OCI-LY7 (cell line): ENCODE measurements around the gene BRI3BP. TPM values are rescaled to one million over a fixed set of nuclear protein-coding genes. Genes with fewer than 3 reads are reported as not detected.

ENCODE experiments used
- BruUV-seq: library from RNA; stranded (reverse); fragments of 400-500 nt; replicated peaks from 2 replicates; lab custom pipeline; 2021; lab: Mats Ljungman, UMichigan
- CTCF ChIA-PET: fragments of 300-600 bp; sonication (Branson Sonifier 250); formaldehyde crosslinking; loops from one replicate; lab custom pipeline; 2022; ENCODE audit warnings: antibody characterized with exemption; ENCODE audit not compliant: unreplicated experiment; lab: Charles Lee
- POLR2A ChIA-PET: fragments of 300-600 bp; sonication (Branson Sonifier 250); formaldehyde crosslinking; loops from one replicate; lab custom pipeline; 2022; ENCODE audit warnings: antibody characterized with exemption; lab: Charles Lee
- DNase-seq: peaks from one replicate; pipeline ENCODE4 v3.0.0-alpha.2; 2015; ENCODE audit warnings: low spot score
- H2AFZ ChIP-seq: fragments of 200-600 bp; sonication (generic), shearing (Covaris generic); 2 replicates; pipeline ENCODE4 v1.6.1; 2014; ENCODE audit warnings: mild to moderate bottlenecking, antibody characterized with exemption, low read length, moderate library complexity
- H3K27ac ChIP-seq: fragments of 200-600 bp; sonication (generic); 2 replicates; pipeline ENCODE4 v1.5.1; 2014; ENCODE audit warnings: mixed run types, low read depth, mild to moderate bottlenecking, moderate library complexity, low read length, inconsistent platforms; ENCODE audit not compliant: poor library complexity, severe bottlenecking
- H3K36me3 ChIP-seq: fragments of 200-600 bp; sonication (generic); 2 replicates; pipeline ENCODE4 v1.6.1; 2014; ENCODE audit warnings: mild to moderate bottlenecking, antibody characterized with exemption, low read length, moderate library complexity, mixed read lengths; ENCODE audit not compliant: insufficient read depth
- H3K4me1 ChIP-seq: fragments of 200-600 bp; sonication (generic); 2 replicates; pipeline ENCODE4 v1.5.1; 2014; ENCODE audit warnings: mild to moderate bottlenecking, low read length; ENCODE audit not compliant: insufficient read depth, poor library complexity, severe bottlenecking
- H3K4me2 ChIP-seq: fragments of 200-600 bp; sonication (generic); 2 replicates; pipeline ENCODE4 v1.6.1; 2014; ENCODE audit warnings: mild to moderate bottlenecking, low read length
- H3K4me3 ChIP-seq: fragments of 200-600 bp; sonication (generic); 2 replicates; pipeline ENCODE4 v1.5.1; 2014; ENCODE audit warnings: mild to moderate bottlenecking, low read depth, low read length; ENCODE audit not compliant: poor library complexity, severe bottlenecking
- H3K79me2 ChIP-seq: fragments of 200-600 bp; sonication (generic); 2 replicates; pipeline ENCODE4 v1.6.1; 2016; ENCODE audit warnings: low read depth, mild to moderate bottlenecking, low read length, moderate library complexity, mixed read lengths; ENCODE audit not compliant: insufficient read depth
- H3K9me2 ChIP-seq: fragments of 200-600 bp; sonication (generic); 2 replicates; pipeline ENCODE4 v1.6.1; 2016; ENCODE audit warnings: mild to moderate bottlenecking, low read length, mixed read lengths; ENCODE audit not compliant: insufficient read depth
- H3K9me3 ChIP-seq: fragments of 200-600 bp; sonication (generic); 2 replicates; pipeline ENCODE4 v1.6.1; 2014; ENCODE audit warnings: mild to moderate bottlenecking, mixed run types, low read length, mixed read lengths
- H4K20me1 ChIP-seq: fragments of 200-600 bp; sonication (generic); 2 replicates; pipeline ENCODE4 v1.6.1; 2014; ENCODE audit warnings: mild to moderate bottlenecking, antibody characterized with exemption, low read length, moderate library complexity, mixed read lengths; ENCODE audit not compliant: insufficient read depth
- CTCF ChIP-seq: fragments of 200-600 bp; sonication (generic); conservative IDR thresholded peaks from 2 replicates; pipeline ENCODE4 v1.5.1; 2014; ENCODE audit warnings: mild to moderate bottlenecking, antibody characterized with exemption, low read length, moderate library complexity, mixed read lengths
- EZH2phosphoT487 ChIP-seq: fragments of 200-600 bp; sonication (generic); IDR thresholded peaks from 2 replicates; pipeline ENCODE4 v1.6.1; 2018; ENCODE audit warnings: low read depth, borderline replicate concordance, mild to moderate bottlenecking, mixed run types, antibody characterized with exemption, low read length, moderate library complexity, mixed read lengths
- intact Hi-C: fragments of 100-400 bp; cut with micrococcal nuclease; formaldehyde crosslinking; loops from one replicate; pipeline ENCODE4 v1.10.0; 2022; ENCODE audit not compliant: unreplicated experiment
- total RNA-seq, 2 experiments: library from RNA; depleted of rRNA in 1 of 2; stranded (reverse); fragments of >200 nt in 1 of 2; shearing (Covaris generic) in 1 of 2; gene quantifications; 2 replicates each; pipeline ENCODE4 v1.2.3, GENCODE V29; 2014 to 2022

The BRI3BP gene
- total RNA-seq, 2 experiments from 2014 or later: 73.4 to 118 TPM

- Histone ChIP-seq H3K36me3 (peaks cover 97% of the 10 kb centered on the region), H3K4me2 (no peak overlapping the region), H2AFZ (no peak overlapping the region), H3K9me3 (no peaks in the 10 kb centered on the region), H3K4me3 (no peak overlapping the region), H3K27ac (no peak overlapping the region), H3K4me1 (peaks cover 10% of the 10 kb centered on the region), H3K9me2 (no peaks in the 10 kb centered on the region), H4K20me1 (peaks cover 12% of the 10 kb centered on the region; the same call in 1 of the 2 replicates), H3K79me2 (peaks cover 42% of the 10 kb centered on the region)
- TF ChIP-seq CTCF (no peak), EZH2phosphoT487 (no peak)
- ChIA-PET POLR2A (interaction anchor here (0.7 to 1.1 kb wide), 2 partner anchors 9 to 230 kb away, joined by 4 to 9 read pairs; no protein-coding TSS in a partner anchor), CTCF (no interaction called here)
- DNase-seq: no peak
- intact Hi-C loops: no loop called here
- BruUV-seq: TSS peak; percentile 21
These were observed 22.4 kb downstream of the BRI3BP start for GRCh38 chr12:125015680-125016310.

DNA sequence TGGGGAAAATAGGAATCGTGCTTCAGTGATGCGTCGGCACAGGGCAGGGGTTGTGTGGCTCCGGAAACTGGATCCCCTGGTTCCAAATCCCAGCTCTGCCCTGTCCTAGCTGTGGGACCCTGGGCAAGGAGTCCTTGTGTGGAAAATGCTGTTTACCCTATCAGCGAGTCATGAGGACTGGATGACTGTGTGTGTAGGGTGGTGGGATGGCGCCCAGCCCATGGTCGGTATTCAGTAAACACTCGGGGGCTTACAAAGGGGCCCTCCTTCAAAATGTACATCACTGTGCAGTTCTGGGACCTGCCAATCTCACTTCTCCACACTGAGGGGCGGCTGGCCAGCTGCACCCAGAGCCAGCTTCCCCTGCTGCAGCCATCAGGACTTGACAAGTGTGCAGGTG, 24.4 kb downstream of the BRI3BP start:
- POLR2A ChIA-PET: interaction anchor here (1.0 kb wide), 1 partner anchor 33 kb away, joined by 4 read pairs; no protein-coding TSS in a partner anchor

More for the DNA sequence above, 24.4 kb downstream of the BRI3BP start:
- Histone ChIP-seq H3K4me2 (no peak overlapping the region), H4K20me1 (no peaks in the 10 kb centered on the region; the same call in 1 of the 2 replicates), H3K9me2 (no peaks in the 10 kb centered on the region), H3K4me1 (peaks cover 10% of the 10 kb centered on the region), H2AFZ (no peak overlapping the region), H3K4me3 (no peak overlapping the region), H3K27ac (no peak overlapping the region), H3K9me3 (no peaks in the 10 kb centered on the region), H3K79me2 (peaks cover 25% of the 10 kb centered on the region; the same call in 1 of the 2 replicates), H3K36me3 (peaks cover 97% of the 10 kb centered on the region)
- DNase-seq: no peak
- TF ChIP-seq EZH2phosphoT487: no peak
- no peak for TF ChIP-seq CTCF
- CTCF ChIA-PET: no interaction called here
- no TSS peak for BruUV-seq
- intact Hi-C loops: no loop called here
